ENCODE data around the gene TLN1. TPM values are rescaled to one million over a fixed set of nuclear protein-coding genes. Genes with fewer than 3 reads are reported as not detected.

The TLN1 gene
- polyA plus RNA-seq, 3 donors, result 46.6 to 251 (median 93.0) TPM

Small RNAs within 50 kb of the gene (small RNA-seq; reads per million reads assigned to genes)
- gene MIR6853 (ENCODE audit: insufficient read length, low read depth) (0.94 reads per million), gene RMRP (ENCODE audit: insufficient read length, low read depth) (not detected), gene RN7SL22P (ENCODE audit: insufficient read length, low read depth) (not detected)

Other genes with a start within 250 kb of the TLN1 start
- 10 to 100 TPM in 1 of 3 donors, 1 to 10 TPM in 2; 2.2 to 18.8 (median 3.7) TPM for gene RUSC2, start 242.1 kb downstream of the TLN1 start, polyA plus RNA-seq
- gene TESK1, start 126.9 kb downstream of the TLN1 start, polyA plus RNA-seq, result 10 to 100 TPM in 1 of 3 donors, 1 to 10 TPM in 2; 2.9 to 38.3 (median 2.9) TPM
- 1 to 10 TPM; 1.6 to 6.8 (median 1.8) TPM for gene CD72, start 113.8 kb downstream of the TLN1 start, polyA plus RNA-seq
- under 1 TPM in 2 of 3 donors, not detected in 1; 0.27 to 0.36 TPM for gene SIT1, start 81.3 kb downstream of the TLN1 start, polyA plus RNA-seq
- gene RMRP, start 74.2 kb downstream of the TLN1 start, polyA plus RNA-seq, result 10 to 100 TPM in 1 of 3 donors, not detected in 2; 13.3 TPM
- 10 to 100 TPM; 17.2 to 32.6 (median 23.2) TPM for gene CCDC107, start 73.9 kb downstream of the TLN1 start, polyA plus RNA-seq
- under 1 TPM; 0.13 to 0.53 (median 0.42) TPM for gene ARHGEF39, start 67.0 kb downstream of the TLN1 start, polyA plus RNA-seq
- not detected for gene CA9, start 58.3 kb downstream of the TLN1 start, polyA plus RNA-seq
- gene TPM2, start 42.3 kb downstream of the TLN1 start, polyA plus RNA-seq, result 1 to 10 TPM in 1 of 3 donors, not detected in 2; 7.7 TPM
- gene CREB3, start 471 bp upstream of the TLN1 start, polyA plus RNA-seq, result 10 to 100 TPM; 17.4 to 38.7 (median 32.2) TPM
- 100 to 1,000 TPM in 1 of 3 donors, 10 to 100 TPM in 2; 18.1 to 130 (median 26.4) TPM for gene GBA2, start 17.0 kb upstream of the TLN1 start, polyA plus RNA-seq
- gene RGP1, start 17.1 kb upstream of the TLN1 start, polyA plus RNA-seq, result 1 to 10 TPM; 2.3 to 9.0 (median 3.3) TPM
- not detected for gene MSMP, start 22.1 kb upstream of the TLN1 start, polyA plus RNA-seq
- under 1 TPM in 1 of 3 donors, not detected in 2; 0.48 TPM for gene NPR2, start 59.4 kb upstream of the TLN1 start, polyA plus RNA-seq
- 1 to 10 TPM in 1 of 3 donors, under 1 TPM in 2; 0.52 to 2.9 (median 0.68) TPM for gene SPAG8, start 80.1 kb upstream of the TLN1 start, polyA plus RNA-seq
- 10 to 100 TPM; 19.9 to 64.5 (median 59.1) TPM for gene HINT2, start 82.8 kb upstream of the TLN1 start, polyA plus RNA-seq
- under 1 TPM in 2 of 3 donors, not detected in 1; 0.05 to 0.63 TPM for gene FAM221B, start 96.5 kb upstream of the TLN1 start, polyA plus RNA-seq
- gene TMEM8B, start 97.0 kb upstream of the TLN1 start, polyA plus RNA-seq, result 10 to 100 TPM in 1 of 3 donors, 1 to 10 TPM in 2; 2.6 to 11.6 (median 3.8) TPM
- gene OR13J1, start 138.2 kb upstream of the TLN1 start, polyA plus RNA-seq, result not detected
- not detected for gene HRCT1, start 174.0 kb upstream of the TLN1 start, polyA plus RNA-seq
- not detected for gene SPAAR, start 177.3 kb upstream of the TLN1 start, polyA plus RNA-seq
- not detected for gene OR2S2, start 226.0 kb upstream of the TLN1 start, polyA plus RNA-seq

Measured in CD14-positive monocyte (primary cell).